ENCODE measurements around the gene SUSD4.
A peak's percentile ranks its signal among the peaks of the same experiment; 100 is the strongest.

The SUSD4 gene

GRCh38 chr1:223188618-223189356, 175.2 kb downstream of the SUSD4 start:
- DNase-seq (ENCODE audit: low spot score): no peak

- DNase-seq (ENCODE audit: low spot score): no peak
Observed at GRCh38 chr1:223186800-223187199, 177.2 kb downstream of the SUSD4 start.

- no peak for DNase-seq (ENCODE audit: low spot score)
Observed at GRCh38 chr1:223183268-223183862, 180.6 kb downstream of the SUSD4 start.

- no peak for DNase-seq (ENCODE audit: low spot score)
Observed at GRCh38 chr1:223180731-223181321, 183.2 kb downstream of the SUSD4 start.

GRCh38 chr1:223179786-223180185, 184.2 kb downstream of the SUSD4 start:
- DNase-seq (ENCODE audit: low spot score): no peak

GRCh38 chr1:223179280-223179679, 184.7 kb downstream of the SUSD4 start:
- no peak for DNase-seq (ENCODE audit: low spot score)

GRCh38 chr1:223177681-223178080, 186.3 kb downstream of the SUSD4 start:
- DNase-seq (ENCODE audit: low spot score): no peak

- no peak for DNase-seq (ENCODE audit: low spot score)
Observed at GRCh38 chr1:223176437-223176836, 187.5 kb downstream of the SUSD4 start.

GRCh38 chr1:223175633-223176032, 188.3 kb downstream of the SUSD4 start:
- DNase-seq (ENCODE audit: low spot score): no peak

GRCh38 chr1:223175032-223175431, 188.9 kb downstream of the SUSD4 start:
- peak; percentile 12 for DNase-seq (ENCODE audit: low spot score)

Small RNA genes lying within 50 kb of the gene (small RNA-seq; reads per million reads assigned to genes)
- gene RNU4-57P: 0 reads per million in 2 experiments

Data from SK-N-DZ (cell line).